ENCODE results near the gene POLG2.
"Not testable (repeated sequence)": the region's sequence is repeated elsewhere in the genome, so short reads cannot be mapped to it uniquely, and the experiment has no call there.

POLG2 gene

GRCh38 chr17:64437944-64438525 lies 58.8 kb downstream of the POLG2 start:
- no peak for DNase-seq

GRCh38 chr17:64431534-64431933 lies 65.3 kb downstream of the POLG2 start:
- no peak for DNase-seq

GRCh38 chr17:64430036-64430435 lies 66.8 kb downstream of the POLG2 start:
- not testable (repeated sequence) for DNase-seq

- no peak for DNase-seq
Measured at GRCh38 chr17:64428406-64428805, 68.4 kb downstream of the POLG2 start.

Measured in NCI-H1417 treated with DMSO at 0.1 percent for 48 hours (cell line).